ENCODE results near the gene PTPRG.

PTPRG gene

GRCh38 chr3:62189376-62189698, 628.0 kb downstream of the PTPRG start:
- no peak for DNase-seq (ENCODE audit: low spot score)

- no peak for DNase-seq (ENCODE audit: low spot score)
These were observed 631.5 kb downstream of the PTPRG start for GRCh38 chr3:62192891-62193290.

GRCh38 chr3:62193586-62194345, 632.4 kb downstream of the PTPRG start:
- no peak for DNase-seq (ENCODE audit: low spot score)

- no peak for DNase-seq (ENCODE audit: low spot score)
These were observed 636.1 kb downstream of the PTPRG start for GRCh38 chr3:62197350-62198012.

GRCh38 chr3:62199126-62199525, 637.8 kb downstream of the PTPRG start:
- no peak for DNase-seq (ENCODE audit: low spot score)

GRCh38 chr3:62201438-62202035, 640.2 kb downstream of the PTPRG start:
- DNase-seq (ENCODE audit: low spot score) = peak; percentile 16

- no peak for DNase-seq (ENCODE audit: low spot score)
These were observed 641.8 kb downstream of the PTPRG start for GRCh38 chr3:62203152-62203551.

- DNase-seq (ENCODE audit: low spot score) = no peak
These were observed 642.2 kb downstream of the PTPRG start for GRCh38 chr3:62203561-62203960.

- DNase-seq (ENCODE audit: low spot score) = no peak
These were observed 645.8 kb downstream of the PTPRG start for GRCh38 chr3:62207197-62207596.

- no peak for DNase-seq (ENCODE audit: low spot score)
These were observed 647.0 kb downstream of the PTPRG start for GRCh38 chr3:62208385-62208784.

- DNase-seq (ENCODE audit: low spot score) = no peak
These were observed 647.7 kb downstream of the PTPRG start for GRCh38 chr3:62209101-62209500.

GRCh38 chr3:62210011-62210410, 648.6 kb downstream of the PTPRG start:
- DNase-seq (ENCODE audit: low spot score) = no peak

GRCh38 chr3:62211675-62212429, 650.5 kb downstream of the PTPRG start:
- DNase-seq (ENCODE audit: low spot score) = no peak

GRCh38 chr3:62214850-62215249, 653.5 kb downstream of the PTPRG start:
- no peak for DNase-seq (ENCODE audit: low spot score)

GRCh38 chr3:62220616-62221015, 659.2 kb downstream of the PTPRG start:
- DNase-seq (ENCODE audit: low spot score) = no peak

GRCh38 chr3:62225051-62225450, 663.7 kb downstream of the PTPRG start:
- no peak for DNase-seq (ENCODE audit: low spot score)

- no peak for DNase-seq (ENCODE audit: low spot score)
These were observed 665.4 kb downstream of the PTPRG start for GRCh38 chr3:62226601-62227339.

- DNase-seq (ENCODE audit: low spot score) = no peak
These were observed 667.1 kb downstream of the PTPRG start for GRCh38 chr3:62228467-62228866.

GRCh38 chr3:62229211-62229610, 667.8 kb downstream of the PTPRG start:
- no peak for DNase-seq (ENCODE audit: low spot score)

- DNase-seq (ENCODE audit: low spot score) = peak; percentile 3
These were observed 668.5 kb downstream of the PTPRG start for GRCh38 chr3:62229908-62230307.

- no peak for DNase-seq (ENCODE audit: low spot score)
These were observed 671.7 kb downstream of the PTPRG start for GRCh38 chr3:62233065-62233464.

- no peak for DNase-seq (ENCODE audit: low spot score)
These were observed 674.6 kb downstream of the PTPRG start for GRCh38 chr3:62236016-62236415.
